Fibroblast of skin of right biceps (primary cell): ENCODE results near the gene STIM2.

Experiments used
- DNase-seq: peaks from one replicate; pipeline ENCODE4 v3.0.0-alpha.2; 2013

The STIM2 gene

GRCh38 chr4:27048429-27049238 lies 188.0 kb downstream of the STIM2 start:
- peak; percentile 31 for DNase-seq

- DNase-seq: no peak
Observed at GRCh38 chr4:27049239-27049829, 188.7 kb downstream of the STIM2 start.

GRCh38 chr4:27050731-27051130 lies 190.1 kb downstream of the STIM2 start:
- no peak for DNase-seq

- no peak for DNase-seq
Observed at GRCh38 chr4:27055221-27055760, 194.7 kb downstream of the STIM2 start.

GRCh38 chr4:27056281-27056680 lies 195.6 kb downstream of the STIM2 start:
- DNase-seq: no peak

GRCh38 chr4:27057053-27057452 lies 196.4 kb downstream of the STIM2 start:
- no peak for DNase-seq

GRCh38 chr4:27057662-27058061 lies 197.0 kb downstream of the STIM2 start:
- no peak for DNase-seq

- no peak for DNase-seq
Observed at GRCh38 chr4:27058819-27059406, 198.3 kb downstream of the STIM2 start.

GRCh38 chr4:27059446-27059845 lies 198.8 kb downstream of the STIM2 start:
- DNase-seq: no peak

- DNase-seq: no peak
Observed at GRCh38 chr4:27062256-27062655, 201.6 kb downstream of the STIM2 start.

- DNase-seq: no peak
Observed at GRCh38 chr4:27066591-27066990, 205.9 kb downstream of the STIM2 start.

GRCh38 chr4:27068151-27068867 lies 207.7 kb downstream of the STIM2 start:
- DNase-seq: no peak
